Measurements from ENCODE around the gene PPARGC1A.

Gene PPARGC1A

GRCh38 chr4:23889814-23890341, at the start of gene PPARGC1A:
Gene PPARGC1A, minus strand, starts transcription at chr4:23890047. Its CDS starts 90 bp downstream, at chr4:23889957.
- peak; percentile 53 for DNase-seq (ENCODE audit: low read depth)

DNA sequence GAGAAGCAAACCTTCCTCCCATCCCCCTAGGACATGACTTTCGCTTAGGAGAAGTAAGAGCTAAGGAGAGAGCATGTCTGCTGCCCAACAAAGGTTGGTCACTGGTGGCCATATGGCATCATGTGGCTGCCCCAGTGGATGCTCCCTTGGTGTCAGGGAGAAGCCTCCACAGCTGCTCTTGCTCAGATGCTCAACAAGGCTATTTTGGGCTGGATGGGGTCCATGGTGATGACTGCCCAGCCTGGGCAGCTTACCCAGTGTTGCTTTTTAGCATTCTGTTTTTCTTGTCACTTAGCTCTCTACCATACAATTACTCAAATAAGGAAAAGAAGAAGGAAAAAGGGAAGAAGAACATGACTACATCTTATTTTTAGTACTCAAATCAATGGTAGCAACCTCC, 48.9 kb upstream of the PPARGC1A start:
- DNase-seq (ENCODE audit: low read depth): no peak

DNA sequence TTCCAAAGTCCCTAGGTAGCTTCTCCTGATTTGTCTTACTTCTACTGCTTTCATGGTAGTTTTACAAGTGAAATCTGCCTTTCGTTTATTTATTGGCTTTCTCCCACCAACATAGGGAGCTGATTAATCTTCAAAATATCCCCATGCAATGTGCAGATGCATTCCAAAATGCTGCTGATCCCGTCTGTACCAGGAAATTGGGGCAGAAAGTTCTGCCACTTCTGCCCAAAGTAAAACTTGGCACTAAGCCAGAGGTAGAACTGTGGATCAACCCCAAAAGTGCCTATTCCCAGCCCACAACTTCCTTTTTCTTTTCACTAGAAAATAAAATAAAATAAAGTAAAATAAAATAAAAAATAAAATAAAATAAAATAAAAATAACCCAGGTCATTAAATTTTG, 47.3 kb upstream of the PPARGC1A start:
- peak; percentile 56 for DNase-seq (ENCODE audit: low read depth)

DNA sequence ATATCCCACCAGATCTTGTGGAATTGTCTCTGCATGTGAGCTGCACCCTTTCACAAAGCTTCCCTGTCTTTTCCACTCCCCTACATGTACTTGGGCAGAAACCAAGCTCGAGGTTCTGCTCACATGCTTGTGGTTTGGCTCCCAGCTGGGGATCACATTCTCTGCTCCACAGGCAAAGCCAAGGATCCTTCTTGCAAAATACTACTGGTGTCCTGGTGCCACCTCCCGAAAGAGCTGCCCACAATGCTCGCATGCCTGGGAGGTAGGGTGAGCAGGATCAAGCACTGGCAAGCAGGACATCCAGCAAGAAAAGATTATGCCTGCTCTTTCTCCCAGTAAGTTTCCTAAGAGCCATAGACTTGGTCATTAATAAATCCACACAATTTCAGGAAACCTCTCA, 45.1 kb upstream of the PPARGC1A start:
- peak; percentile 94 for DNase-seq (ENCODE audit: low read depth)

DNA sequence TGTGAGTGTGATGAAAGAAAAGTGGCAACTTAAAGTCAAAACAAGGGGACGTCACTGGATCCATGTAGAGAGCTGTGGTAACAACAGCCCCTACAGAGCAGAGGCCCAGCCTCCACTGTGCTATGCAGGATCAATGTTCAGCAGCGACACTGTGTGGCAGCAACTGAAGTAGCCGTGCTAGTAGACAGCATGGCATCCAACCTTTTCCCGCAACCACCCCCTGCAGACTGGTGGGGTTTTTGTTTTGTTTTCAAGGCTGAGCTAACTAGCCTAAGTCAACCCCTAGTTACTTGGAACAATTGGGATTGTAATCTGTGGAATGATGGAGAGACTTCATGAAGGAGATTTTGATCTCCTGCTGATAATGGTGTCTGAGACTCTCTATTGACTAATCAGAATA, 44.4 kb upstream of the PPARGC1A start:
- no peak for DNase-seq (ENCODE audit: low read depth)

- peak; percentile 24 for DNase-seq (ENCODE audit: low read depth)
These were observed 43.1 kb upstream of the PPARGC1A start for GRCh38 chr4:23932901-23933308.

DNA sequence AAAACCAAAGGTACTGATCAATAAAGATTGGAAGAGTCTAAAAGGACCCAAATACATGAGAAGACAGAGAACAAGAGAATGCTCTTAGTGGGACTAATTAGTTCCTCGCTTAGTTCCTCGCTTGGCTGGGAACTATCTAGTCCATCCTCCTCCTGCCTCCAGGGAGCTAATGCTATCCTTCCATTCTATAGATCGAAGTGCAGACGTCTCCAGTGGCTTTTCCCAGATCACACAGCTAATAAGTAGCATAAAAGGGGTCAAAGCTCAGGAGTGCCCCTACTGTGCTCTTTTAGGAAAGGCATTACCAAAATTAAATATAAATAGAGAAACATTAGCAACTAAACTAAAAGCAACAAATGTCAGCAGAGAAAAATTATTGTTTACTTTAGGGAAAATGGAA, 42.3 kb upstream of the PPARGC1A start:
- no peak for DNase-seq (ENCODE audit: low read depth)

DNA sequence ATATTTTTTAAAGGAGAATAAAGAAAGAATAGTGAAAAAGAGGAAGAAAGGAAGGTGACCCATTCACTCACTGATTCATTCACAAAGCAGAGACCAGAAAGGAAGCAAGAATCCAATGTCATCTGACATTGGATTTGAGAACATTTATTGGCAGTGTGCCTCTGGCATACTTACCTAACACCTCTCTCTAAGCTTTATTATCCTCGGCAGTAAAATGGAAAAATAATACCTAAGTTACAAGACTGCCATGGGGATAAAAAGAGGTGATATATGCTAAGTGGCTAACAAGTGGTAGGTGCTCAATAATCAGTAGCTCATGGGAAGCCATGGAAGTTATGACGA, 41.6 kb upstream of the PPARGC1A start:
- DNase-seq (ENCODE audit: low read depth): no peak

GRCh38 chr4:23930750-23931488, 41.1 kb upstream of the PPARGC1A start:
- no peak for DNase-seq (ENCODE audit: low read depth)

DNA sequence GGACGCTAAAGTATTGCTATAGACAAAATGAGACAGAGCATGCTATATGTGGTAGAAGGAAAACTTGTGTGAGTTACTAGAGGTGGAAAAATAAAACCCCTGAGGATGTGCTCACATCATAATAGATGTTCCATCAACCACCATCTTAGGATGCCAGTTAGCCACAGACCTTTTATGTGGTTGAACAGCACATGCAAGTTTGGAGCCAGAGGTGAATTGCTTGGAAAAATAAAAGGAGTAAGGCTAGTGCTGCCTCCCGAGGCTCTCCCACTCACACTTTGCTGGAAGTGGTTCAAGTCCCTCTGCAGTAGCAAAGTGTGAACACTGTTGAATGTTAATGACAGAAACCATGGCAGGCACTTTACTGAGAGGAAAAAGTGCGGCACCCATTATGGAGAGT, 39.4 kb upstream of the PPARGC1A start:
- no peak for DNase-seq (ENCODE audit: low read depth)

GRCh38 chr4:23924556-23924955, 34.7 kb upstream of the PPARGC1A start:
- no peak for DNase-seq (ENCODE audit: low read depth)

DNA sequence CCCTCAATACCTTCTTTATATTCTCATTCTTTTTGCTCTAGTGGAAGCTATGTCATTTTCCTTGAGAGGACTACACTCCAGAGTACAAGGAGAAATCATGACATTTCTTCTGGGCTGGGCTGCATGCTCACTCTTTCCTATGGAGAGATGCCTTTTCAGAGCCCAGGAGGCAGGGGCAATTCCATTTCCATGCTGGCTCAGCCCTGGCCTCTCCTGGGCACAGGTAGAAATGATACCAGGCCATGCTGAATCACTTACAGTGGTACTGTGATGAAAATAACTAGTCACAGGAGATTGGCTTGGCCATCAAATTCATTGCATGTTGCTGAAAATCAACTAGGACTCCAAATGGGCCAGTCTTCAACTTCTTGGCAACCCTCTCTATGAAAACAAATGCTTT, 34.0 kb upstream of the PPARGC1A start:
- no peak for DNase-seq (ENCODE audit: low read depth)

DNA sequence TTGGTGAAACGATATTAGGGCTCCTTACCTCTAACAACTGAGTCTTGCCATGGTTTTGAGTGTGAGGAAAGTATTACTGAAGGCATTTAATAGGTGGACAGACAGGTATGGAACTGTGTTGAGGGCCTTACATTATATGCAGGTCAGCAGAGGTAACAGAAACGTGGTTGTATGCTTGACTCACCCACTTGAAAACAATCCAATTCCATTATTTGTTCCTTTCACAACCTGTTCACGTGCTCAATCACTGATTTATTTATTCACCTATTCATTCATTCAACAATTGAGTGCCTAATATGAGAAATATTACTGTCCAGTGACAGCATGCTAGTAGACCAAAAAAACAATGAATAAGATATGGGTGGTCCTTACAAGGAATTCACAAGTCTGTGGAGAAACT, 33.3 kb upstream of the PPARGC1A start:
- no peak for DNase-seq (ENCODE audit: low read depth)

GRCh38 chr4:23922541-23923111, 32.8 kb upstream of the PPARGC1A start:
- no peak for DNase-seq (ENCODE audit: low read depth)

DNA sequence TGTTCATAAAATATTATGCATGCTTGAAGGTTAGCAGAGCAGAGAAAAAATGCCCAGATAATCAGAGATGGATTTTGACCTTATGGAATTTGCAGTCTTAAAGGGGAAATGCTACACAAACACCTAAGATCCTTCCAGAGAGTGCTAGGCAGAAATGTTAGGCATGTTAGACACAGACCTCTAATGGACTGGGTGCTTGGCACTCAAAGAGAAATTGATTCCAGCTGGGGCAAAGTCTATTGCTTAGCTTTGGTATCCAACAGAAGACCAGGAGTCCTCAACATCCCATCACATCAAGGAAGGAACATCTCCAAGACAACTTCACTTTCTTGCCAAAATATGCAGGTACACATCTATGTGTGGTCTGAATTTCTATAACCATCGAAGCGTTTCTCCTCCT, 32.2 kb upstream of the PPARGC1A start:
- DNase-seq (ENCODE audit: low read depth): no peak

GRCh38 chr4:23921447-23921845, 31.6 kb upstream of the PPARGC1A start:
- DNase-seq (ENCODE audit: low read depth): no peak

DNA sequence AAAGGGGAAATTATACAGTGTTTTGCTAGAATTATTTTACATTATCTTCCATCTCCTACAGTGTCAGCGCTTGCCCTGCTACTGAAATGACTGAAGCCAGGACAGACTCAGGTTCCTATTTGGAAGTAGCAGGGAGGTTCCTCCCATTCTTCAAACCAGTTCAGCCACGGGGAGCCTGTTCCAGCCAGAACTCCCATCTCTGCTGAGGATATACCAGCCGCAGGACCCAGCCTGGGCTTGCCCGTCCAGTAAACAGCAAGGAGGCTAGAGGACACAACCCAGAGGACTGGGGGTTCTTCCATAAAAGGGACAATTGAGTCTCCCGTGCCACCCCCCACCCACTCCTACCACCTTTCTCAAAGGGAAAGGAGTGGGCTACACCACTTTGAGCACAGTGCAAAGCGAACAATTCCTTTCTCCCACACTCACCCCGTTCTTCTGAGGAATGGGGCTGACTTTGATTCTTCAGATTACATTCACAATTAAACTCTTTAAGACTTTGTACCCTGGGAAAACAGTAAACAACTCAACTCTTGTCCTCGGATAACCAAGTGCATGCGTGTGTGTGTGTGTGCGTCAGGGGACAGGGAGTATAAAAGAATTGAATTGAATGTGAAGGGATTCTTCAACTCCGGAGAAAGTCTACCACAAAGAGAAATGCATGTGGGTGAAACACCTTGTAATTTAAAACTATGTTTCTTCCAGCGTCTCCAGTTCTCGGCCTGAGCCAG, 31.0 kb upstream of the PPARGC1A start:
- DNase-seq (ENCODE audit: low read depth): no peak

DNA sequence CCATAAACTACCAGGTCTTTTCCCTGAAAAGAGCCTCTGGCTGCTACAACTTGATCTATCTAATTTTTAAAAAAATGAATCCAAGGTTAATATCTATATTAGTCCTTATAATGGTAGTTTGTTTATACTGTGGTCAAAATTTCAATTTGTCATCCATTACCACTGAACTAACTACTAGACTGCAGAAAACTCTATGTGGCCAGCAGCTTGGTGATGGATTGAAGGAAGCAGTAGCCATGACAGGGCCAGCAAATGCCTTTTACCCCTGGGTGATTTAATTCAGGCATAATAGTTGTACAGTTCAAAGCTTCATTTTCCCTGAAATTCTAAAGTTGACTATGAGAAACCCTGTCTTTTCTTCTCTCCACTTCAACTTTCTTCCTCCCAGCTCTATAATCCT, 30.4 kb upstream of the PPARGC1A start:
- no peak for DNase-seq (ENCODE audit: low read depth)

DNA sequence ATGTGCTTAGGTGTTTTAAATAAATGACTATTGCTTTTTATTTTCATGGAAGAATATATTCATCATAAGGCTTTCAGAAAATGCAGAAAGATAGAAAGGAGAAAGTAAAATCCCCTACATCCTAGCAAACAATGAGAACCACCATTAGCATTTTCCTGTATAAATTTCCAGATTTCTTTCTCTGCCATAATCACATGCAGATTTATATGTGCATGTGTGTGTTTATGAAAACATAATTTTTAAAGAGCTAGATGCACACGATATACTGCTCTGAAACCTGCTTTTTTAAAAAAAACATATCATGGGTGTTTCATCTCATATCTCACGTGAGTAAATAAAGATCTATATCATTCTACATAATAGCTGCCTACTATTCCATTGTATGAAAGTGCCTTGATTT, 26.4 kb upstream of the PPARGC1A start:
- no peak for DNase-seq (ENCODE audit: low read depth)

GRCh38 chr4:23915459-23916132, 25.7 kb upstream of the PPARGC1A start:
- no peak for DNase-seq (ENCODE audit: low read depth)

DNA sequence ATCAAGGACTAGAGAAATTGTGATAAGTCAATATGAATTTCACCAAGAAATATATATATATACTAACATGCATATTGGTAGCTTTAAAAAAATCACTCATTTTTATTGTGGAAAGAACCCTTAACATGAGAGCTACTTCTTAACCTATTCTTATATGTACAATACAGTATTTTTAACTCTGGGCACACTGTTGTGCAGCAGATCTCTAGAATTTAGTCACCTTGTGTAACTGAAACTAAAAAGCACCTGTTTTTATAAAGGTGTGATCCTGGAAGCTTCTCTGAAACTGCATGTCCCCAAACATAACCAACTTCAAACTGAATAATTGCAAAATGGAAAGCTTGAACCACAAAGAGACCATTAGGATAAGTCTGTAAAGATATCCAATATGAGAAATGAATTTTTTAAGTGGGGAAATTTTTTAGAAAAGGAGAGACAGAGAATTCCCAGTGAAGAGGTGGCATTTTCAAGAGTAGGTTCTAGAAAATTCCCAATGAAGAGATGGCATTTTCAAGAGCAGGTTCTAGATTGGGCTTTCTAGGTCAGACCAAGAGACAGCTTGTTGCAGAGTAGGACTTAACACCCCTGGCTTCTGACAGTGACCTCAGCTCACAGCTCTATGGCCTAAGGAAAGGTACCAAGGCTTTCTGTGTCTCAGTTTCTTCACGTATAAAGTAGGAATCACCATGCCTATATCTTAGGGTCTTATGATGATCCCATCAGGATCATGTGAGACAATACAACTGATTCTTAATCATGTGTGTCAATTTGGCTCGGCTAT, 22.0 kb upstream of the PPARGC1A start:
- no peak for DNase-seq (ENCODE audit: low read depth)

DNA sequence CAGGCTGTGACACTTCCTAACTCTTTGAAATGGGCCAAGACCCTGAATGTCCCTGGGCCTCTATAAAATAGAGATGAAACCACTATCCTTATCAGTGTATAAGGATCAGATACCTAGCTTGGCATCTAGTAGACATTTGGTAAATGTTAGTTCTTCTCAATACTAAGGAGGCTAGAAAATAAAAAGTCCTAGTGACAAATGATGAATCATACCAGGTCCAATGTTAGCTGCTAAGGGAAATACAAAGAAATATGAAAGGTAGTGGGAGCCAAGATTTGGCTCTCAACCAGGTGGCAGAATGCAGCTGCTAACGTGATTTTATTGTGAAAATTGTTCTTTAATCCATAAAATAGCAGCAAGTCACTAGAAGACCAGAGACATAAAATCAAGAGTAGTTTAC, 19.8 kb upstream of the PPARGC1A start:
- no peak for DNase-seq (ENCODE audit: low read depth)
